Epithelial cell of esophagus (primary cell): ENCODE measurements around the gene ZNF19.

Source experiments
- DNase-seq: peaks from one replicate; pipeline ENCODE4 v3.0.0; 2010; ENCODE audit warnings: low read depth
- H3K4me3 ChIP-seq: 2 replicates; pipeline ENCODE4 v1.5.1; 2011; ENCODE audit warnings: mild to moderate bottlenecking, low read length, control low read depth
- CTCF ChIP-seq: IDR thresholded peaks from 2 replicates; pipeline ENCODE4 v1.5.1; 2011; ENCODE audit warnings: low read depth, mild to moderate bottlenecking, low read length, control low read depth, inconsistent platforms; ENCODE audit not compliant: insufficient read depth; ENCODE audit errors: missing control alignments

The ZNF19 gene

GRCh38 chr16:71449020-71449419 lies 40.1 kb downstream of the ZNF19 start:
- no peak for TF ChIP-seq CTCF
- H3K4me3 ChIP-seq, result no peak overlapping the region
- DNase-seq, result no peak

GRCh38 chr16:71448274-71448866 lies 40.8 kb downstream of the ZNF19 start:
- no peak overlapping the region for H3K4me3 ChIP-seq
- no peak for TF ChIP-seq CTCF
- no peak for DNase-seq

- DNase-seq, result no peak
- H3K4me3 ChIP-seq, result no peak overlapping the region
- TF ChIP-seq CTCF, result no peak
Measured at GRCh38 chr16:71443714-71444113, 45.4 kb downstream of the ZNF19 start.

- TF ChIP-seq CTCF, result no peak
- DNase-seq, result no peak
- H3K4me3 ChIP-seq, result no peak within 1 kb of the TSS
Measured at GRCh38 chr16:71442051-71442440, 47.1 kb downstream of the ZNF19 start, which contains the start of gene TLE7. TSS of gene TLE7 (minus strand) at chr16:71442054. CDS start at chr16:71433324, 8,730 bp downstream.

- DNase-seq, result no peak
- H3K4me3 ChIP-seq, result no peak overlapping the region
- TF ChIP-seq CTCF, result peak; percentile 9
Measured at GRCh38 chr16:71441348-71442050, 47.6 kb downstream of the ZNF19 start.

- no peak overlapping the region for H3K4me3 ChIP-seq
- TF ChIP-seq CTCF, result no peak
- no peak for DNase-seq
Measured at GRCh38 chr16:71440669-71441347, 48.3 kb downstream of the ZNF19 start.

GRCh38 chr16:71439523-71439922 lies 49.6 kb downstream of the ZNF19 start:
- H3K4me3 ChIP-seq, result no peak overlapping the region
- no peak for DNase-seq
- TF ChIP-seq CTCF, result no peak
